Measurements from ENCODE around the gene ABCG2. TPM values are rescaled to one million over a fixed set of nuclear protein-coding genes. Genes with fewer than 3 reads are reported as not detected.

The ABCG2 gene
- total and polyA plus RNA-seq, 7 experiments from 2014 or later, result 0.26 to 0.67 (median 0.46) TPM; not detected in 3

- Histone ChIP-seq H3K27me3 (ENCODE audit: control insufficient read depth in 2 of 2, insufficient read depth in 2 of 2, low read length in 2 of 2) (no peaks in the 10 kb centered on the region), H3K27ac (ENCODE audit: low read depth, low read length) (no peak overlapping the region), H3K4me1 (ENCODE audit: control insufficient read depth in 2 of 2, insufficient read depth in 2 of 2, low read length in 2 of 2) (no peaks in the 10 kb centered on the region), H3K4me3 (ENCODE audit: low read length) (no peak overlapping the region), H3K9me3 (ENCODE audit: control insufficient read depth in 2 of 3, low read length in 3 of 3) (no peaks in the 10 kb centered on the region), H3K36me3 (ENCODE audit: control insufficient read depth in 2 of 3, insufficient read depth in 3 of 3, low read length in 3 of 3) (no peaks in the 10 kb centered on the region)
- no peak for DNase-seq
- intact Hi-C loops (cut with micrococcal nuclease), result no loop called here
- Mint-ChIP-seq H3K9me3 (no peaks in the 10 kb centered on the region), H3K27me3 (peaks cover 0 to 7% (median 0%) of the 10 kb centered on the region in 5 donors), H3K4me3 (no peak overlapping the region), H3K36me3 (no peaks in the 10 kb centered on the region), H3K27ac (no peak overlapping the region), H3K4me1 (no peaks in the 10 kb centered on the region)
- CTCF ChIA-PET, result interaction anchor here (1.5 kb wide), 1 partner anchor 15 kb away, joined by 4 read pairs; no protein-coding TSS in a partner anchor
- POLR2A ChIA-PET, result no interaction called here
- no peak for ATAC-seq
Measured at GRCh38 chr4:88196523-88197185, 38.2 kb upstream of the ABCG2 start.

GRCh38 chr4:88196013-88196365 lies 37.5 kb upstream of the ABCG2 start:
- no peak for DNase-seq
- ATAC-seq, result no peak
- Histone ChIP-seq H3K27me3 (ENCODE audit: control insufficient read depth in 2 of 2, insufficient read depth in 2 of 2, low read length in 2 of 2) (no peaks in the 10 kb centered on the region), H3K4me1 (ENCODE audit: control insufficient read depth in 2 of 2, insufficient read depth in 2 of 2, low read length in 2 of 2) (no peaks in the 10 kb centered on the region), H3K27ac (ENCODE audit: low read depth, low read length) (no peak overlapping the region), H3K4me3 (ENCODE audit: low read length) (no peak overlapping the region), H3K36me3 (ENCODE audit: control insufficient read depth in 2 of 3, insufficient read depth in 3 of 3, low read length in 3 of 3) (no peaks in the 10 kb centered on the region), H3K9me3 (ENCODE audit: control insufficient read depth in 2 of 3, low read length in 3 of 3) (no peaks in the 10 kb centered on the region)
- no peak overlapping the region for H3K4me3 Mint-ChIP-seq
- no peak overlapping the region for H3K27ac Mint-ChIP-seq
- H3K9me3 Mint-ChIP-seq, result no peaks in the 10 kb centered on the region
- POLR2A ChIA-PET, result no interaction called here
- no peaks in the 10 kb centered on the region for H3K36me3 Mint-ChIP-seq
- CTCF ChIA-PET, result no interaction called here
- no peaks in the 10 kb centered on the region for H3K4me1 Mint-ChIP-seq
- H3K27me3 Mint-ChIP-seq, result peaks cover 0 to 2% (median 0%) of the 10 kb centered on the region in 5 donors
- intact Hi-C loops (cut with micrococcal nuclease), result no loop called here

- no peak overlapping the region for H3K4me3 ChIP-seq (ENCODE audit: low read length)
- intact Hi-C loops (cut with micrococcal nuclease), result no loop called here
- ChIA-PET POLR2A (no interaction called here), CTCF (interaction anchor here (0.6 kb wide), 1 partner anchor 1761 kb away, joined by 3 read pairs; no protein-coding TSS in a partner anchor)
- no peak overlapping the region for H3K27ac Mint-ChIP-seq
- H3K27me3 ChIP-seq (ENCODE audit: control insufficient read depth in 2 of 2, insufficient read depth in 2 of 2, low read length in 2 of 2), result no peaks in the 10 kb centered on the region
- H3K27me3 Mint-ChIP-seq, result no peaks in the 10 kb centered on the region
- DNase-seq, result no peak
- H3K36me3 ChIP-seq (ENCODE audit: control insufficient read depth in 2 of 3, insufficient read depth in 3 of 3, low read length in 3 of 3), result no peaks in the 10 kb centered on the region
- H3K27ac ChIP-seq (ENCODE audit: low read depth, low read length), result no peak overlapping the region
- no peak for ATAC-seq
- H3K9me3 Mint-ChIP-seq, result no peaks in the 10 kb centered on the region
- no peaks in the 10 kb centered on the region for H3K4me1 ChIP-seq (ENCODE audit: control insufficient read depth in 2 of 2, insufficient read depth in 2 of 2, low read length in 2 of 2)
- H3K4me3 Mint-ChIP-seq, result no peak overlapping the region
- no peaks in the 10 kb centered on the region for H3K36me3 Mint-ChIP-seq
- H3K9me3 ChIP-seq (ENCODE audit: control insufficient read depth in 2 of 3, low read length in 3 of 3), result no peaks in the 10 kb centered on the region
- no peaks in the 10 kb centered on the region for H3K4me1 Mint-ChIP-seq
Measured at GRCh38 chr4:88195328-88196012, 37.0 kb upstream of the ABCG2 start.

- H3K4me3 Mint-ChIP-seq, result no peak overlapping the region
- Histone ChIP-seq H3K36me3 (ENCODE audit: control insufficient read depth in 2 of 3, insufficient read depth in 3 of 3, low read length in 3 of 3) (no peaks in the 10 kb centered on the region), H3K4me3 (ENCODE audit: low read length) (no peak overlapping the region), H3K27ac (ENCODE audit: low read depth, low read length) (no peak overlapping the region), H3K4me1 (ENCODE audit: control insufficient read depth in 2 of 2, insufficient read depth in 2 of 2, low read length in 2 of 2) (no peaks in the 10 kb centered on the region), H3K9me3 (ENCODE audit: control insufficient read depth in 2 of 3, low read length in 3 of 3) (no peaks in the 10 kb centered on the region), H3K27me3 (ENCODE audit: control insufficient read depth in 2 of 2, insufficient read depth in 2 of 2, low read length in 2 of 2) (no peaks in the 10 kb centered on the region)
- no peak for ATAC-seq
- no peaks in the 10 kb centered on the region for H3K36me3 Mint-ChIP-seq
- intact Hi-C loops (cut with micrococcal nuclease), result no loop called here
- CTCF ChIA-PET, result no interaction called here
- H3K9me3 Mint-ChIP-seq, result no peaks in the 10 kb centered on the region
- no peak for DNase-seq
- no peaks in the 10 kb centered on the region for H3K27me3 Mint-ChIP-seq
- no peak overlapping the region for H3K27ac Mint-ChIP-seq
- POLR2A ChIA-PET, result interaction anchor here (0.7 kb wide), 1 partner anchor 117 kb away, joined by 3 read pairs; no protein-coding TSS in a partner anchor
- H3K4me1 Mint-ChIP-seq, result peaks cover 0 to 5% (median 2%) of the 10 kb centered on the region in 7 donors
Measured at GRCh38 chr4:88191404-88191803, 33.0 kb upstream of the ABCG2 start.

GRCh38 chr4:88189881-88190585 lies 31.6 kb upstream of the ABCG2 start:
- Histone ChIP-seq H3K4me1 (ENCODE audit: control insufficient read depth in 2 of 2, insufficient read depth in 2 of 2, low read length in 2 of 2) (no peaks in the 10 kb centered on the region), H3K9me3 (ENCODE audit: control insufficient read depth in 2 of 3, low read length in 3 of 3) (no peaks in the 10 kb centered on the region), H3K36me3 (ENCODE audit: control insufficient read depth in 2 of 3, insufficient read depth in 3 of 3, low read length in 3 of 3) (no peaks in the 10 kb centered on the region), H3K27me3 (ENCODE audit: control insufficient read depth in 2 of 2, insufficient read depth in 2 of 2, low read length in 2 of 2) (no peaks in the 10 kb centered on the region), H3K27ac (ENCODE audit: low read depth, low read length) (no peak overlapping the region), H3K4me3 (ENCODE audit: low read length) (no peak overlapping the region)
- ChIA-PET POLR2A (no interaction called here), CTCF (no interaction called here)
- ATAC-seq (no peak), DNase-seq (no peak)
- H3K4me3 Mint-ChIP-seq, result no peak overlapping the region
- H3K9me3 Mint-ChIP-seq, result no peaks in the 10 kb centered on the region
- no peak overlapping the region for H3K27ac Mint-ChIP-seq
- peaks cover 0 to 5% (median 2%) of the 10 kb centered on the region in 7 donors for H3K4me1 Mint-ChIP-seq
- intact Hi-C loops (cut with micrococcal nuclease), result no loop called here
- H3K27me3 Mint-ChIP-seq, result peaks cover 0 to 4% (median 0%) of the 10 kb centered on the region in 5 donors
- H3K36me3 Mint-ChIP-seq, result no peaks in the 10 kb centered on the region

GRCh38 chr4:88189418-88189738 lies 30.9 kb upstream of the ABCG2 start:
- ATAC-seq (no peak), DNase-seq (no peak)
- H3K4me1 ChIP-seq (ENCODE audit: control insufficient read depth in 2 of 2, insufficient read depth in 2 of 2, low read length in 2 of 2), result no peaks in the 10 kb centered on the region
- no peaks in the 10 kb centered on the region for H3K36me3 ChIP-seq (ENCODE audit: control insufficient read depth in 2 of 3, insufficient read depth in 3 of 3, low read length in 3 of 3)
- H3K9me3 ChIP-seq (ENCODE audit: control insufficient read depth in 2 of 3, low read length in 3 of 3), result no peaks in the 10 kb centered on the region
- no peak overlapping the region for H3K4me3 Mint-ChIP-seq
- H3K4me3 ChIP-seq (ENCODE audit: low read length), result no peak overlapping the region
- no peaks in the 10 kb centered on the region for H3K9me3 Mint-ChIP-seq
- H3K27ac Mint-ChIP-seq, result no peak overlapping the region
- no peak overlapping the region for H3K27ac ChIP-seq (ENCODE audit: low read depth, low read length)
- H3K27me3 Mint-ChIP-seq, result peaks cover 0 to 6% (median 0%) of the 10 kb centered on the region in 5 donors
- H3K36me3 Mint-ChIP-seq, result no peaks in the 10 kb centered on the region
- intact Hi-C loops (cut with micrococcal nuclease), result no loop called here
- POLR2A ChIA-PET, result no interaction called here
- CTCF ChIA-PET, result no interaction called here
- H3K27me3 ChIP-seq (ENCODE audit: control insufficient read depth in 2 of 2, insufficient read depth in 2 of 2, low read length in 2 of 2), result no peaks in the 10 kb centered on the region
- peaks cover 0 to 5% (median 2%) of the 10 kb centered on the region in 7 donors for H3K4me1 Mint-ChIP-seq
